ENCODE measurements around the gene SNAP23.

DNA sequence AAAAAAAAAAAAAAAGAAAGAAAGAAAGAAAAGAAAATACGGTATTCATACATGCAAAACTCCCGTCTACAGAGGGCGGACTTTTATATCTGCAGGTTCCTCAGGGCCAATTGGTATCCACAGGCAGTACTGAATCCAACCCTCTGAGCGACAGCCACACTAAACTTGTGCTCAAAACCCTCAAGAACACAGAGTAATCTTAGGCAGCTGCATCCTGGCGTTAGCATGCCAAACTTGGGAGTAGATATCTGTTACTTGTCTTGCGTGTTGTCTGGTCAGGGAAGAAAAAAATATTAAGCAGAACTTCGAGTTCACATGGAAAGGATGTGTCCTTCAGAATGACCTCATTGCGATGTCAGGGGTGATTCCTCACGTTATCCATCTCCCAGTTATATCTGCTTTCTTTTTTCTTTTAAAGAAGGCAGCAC lies 12.8 kb downstream of the SNAP23 start:
- peak in 1 of 4 experiments; percentile 5 for TF ChIP-seq CTCF (IDR thresholded peaks at IDR 0.05)
- TF ChIP-seq POLR2A (IDR thresholded peaks at IDR 0.05) = peak; percentile 17 to 37
